ENCODE measurements around the gene DIRAS1.

DNA sequence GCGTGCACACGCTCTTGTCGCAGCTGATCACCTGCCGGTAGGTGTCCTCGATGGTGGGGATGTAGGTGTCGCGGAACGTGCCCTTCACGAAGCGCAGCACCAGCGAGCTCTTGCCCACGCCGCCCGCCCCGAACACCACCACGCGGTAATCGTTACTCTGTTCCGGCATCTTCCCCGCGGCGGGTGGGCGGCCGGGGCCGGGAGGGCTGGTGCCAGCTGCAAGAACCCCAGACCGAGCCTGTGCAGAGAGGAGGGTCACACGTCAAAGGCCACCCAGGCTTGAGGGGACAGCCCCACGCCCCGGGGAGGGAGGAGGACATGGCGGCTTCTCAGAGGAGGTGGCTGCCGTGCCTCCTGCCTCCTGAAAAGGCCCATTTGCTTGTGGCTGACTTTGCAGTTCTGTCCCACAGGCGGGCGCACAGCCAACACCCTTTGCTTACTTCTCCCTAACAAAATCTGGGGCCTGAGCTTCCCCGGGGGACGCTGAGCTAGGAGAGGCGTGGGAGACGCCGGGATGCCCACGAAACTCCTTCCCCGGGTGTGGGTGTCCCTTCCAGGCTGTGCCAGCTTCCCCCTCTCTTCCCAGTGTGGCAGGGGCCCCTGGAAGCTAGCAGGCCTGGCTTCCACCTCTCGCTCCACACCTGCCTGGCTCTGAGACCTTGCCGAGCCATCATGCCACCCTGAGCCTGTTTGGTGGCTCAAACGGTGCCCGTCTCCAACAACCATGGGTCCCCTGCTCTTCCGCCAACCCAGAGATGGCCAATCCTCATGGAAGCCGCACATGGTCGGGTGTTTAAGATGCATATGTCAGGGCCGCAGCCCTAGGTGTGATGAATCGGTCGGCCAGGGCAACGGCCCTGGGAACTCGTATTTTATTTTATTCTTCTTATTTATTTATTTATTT is 3.3 kb downstream of the DIRAS1 start:
- no peak for TF ChIP-seq CTCF (IDR thresholded peaks at IDR 0.05; ENCODE audit: low read depth, low read length)
- no peak for TF ChIP-seq EZH2phosphoT487 (IDR thresholded peaks at IDR 0.05; ENCODE audit: low read depth)

Measured in OCI-LY3 (cell line).